HG02973 (cell line): Measurements from ENCODE around the gene ARHGAP19.
A peak's percentile ranks its signal among the peaks of the same experiment; 100 is the strongest.
"Not testable (repeated sequence)": the region's sequence is repeated elsewhere in the genome, so short reads cannot be mapped to it uniquely, and the experiment has no call there.

Source experiments
- ATAC-seq: cut with Tn5 transposase; IDR thresholded peaks from one replicate; pipeline ENCODE4 v1.9.1; 2021; ENCODE audit warnings: moderate library complexity; ENCODE audit not compliant: unreplicated experiment

The ARHGAP19 gene

GRCh38 chr10:97321032-97321803 lies 28.8 kb upstream of the ARHGAP19 start:
- ATAC-seq: no peak

DNA sequence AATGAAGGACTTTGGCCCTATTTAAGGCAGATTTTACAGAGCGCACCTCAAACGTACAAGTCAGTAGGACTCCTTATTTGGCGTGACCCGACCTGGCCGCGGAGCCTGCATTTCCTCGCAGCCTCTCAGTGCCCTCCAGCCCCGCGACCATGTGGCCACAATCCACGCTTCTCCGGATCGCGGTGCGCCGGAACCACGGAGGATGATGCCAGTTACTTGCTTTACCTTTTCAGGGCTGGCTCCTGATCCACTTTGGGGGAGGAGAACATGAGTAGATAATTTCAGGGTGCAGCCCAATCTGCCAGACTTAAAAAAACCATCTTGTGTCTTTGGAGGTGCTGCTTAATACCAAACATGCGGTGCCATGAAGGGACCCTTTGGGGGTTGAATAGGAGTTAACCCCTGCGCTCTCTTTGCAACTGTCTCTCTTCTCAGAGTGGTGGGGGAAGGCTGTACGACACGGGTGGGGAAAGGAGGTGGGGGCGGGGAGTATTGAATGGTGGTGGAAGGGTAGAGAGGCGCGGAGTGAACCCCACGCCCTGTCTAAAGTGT lies 28.1 kb upstream of the ARHGAP19 start:
- no peak for ATAC-seq

GRCh38 chr10:97319671-97320479 lies 27.4 kb upstream of the ARHGAP19 start:
- ATAC-seq: peak; percentile 23

DNA sequence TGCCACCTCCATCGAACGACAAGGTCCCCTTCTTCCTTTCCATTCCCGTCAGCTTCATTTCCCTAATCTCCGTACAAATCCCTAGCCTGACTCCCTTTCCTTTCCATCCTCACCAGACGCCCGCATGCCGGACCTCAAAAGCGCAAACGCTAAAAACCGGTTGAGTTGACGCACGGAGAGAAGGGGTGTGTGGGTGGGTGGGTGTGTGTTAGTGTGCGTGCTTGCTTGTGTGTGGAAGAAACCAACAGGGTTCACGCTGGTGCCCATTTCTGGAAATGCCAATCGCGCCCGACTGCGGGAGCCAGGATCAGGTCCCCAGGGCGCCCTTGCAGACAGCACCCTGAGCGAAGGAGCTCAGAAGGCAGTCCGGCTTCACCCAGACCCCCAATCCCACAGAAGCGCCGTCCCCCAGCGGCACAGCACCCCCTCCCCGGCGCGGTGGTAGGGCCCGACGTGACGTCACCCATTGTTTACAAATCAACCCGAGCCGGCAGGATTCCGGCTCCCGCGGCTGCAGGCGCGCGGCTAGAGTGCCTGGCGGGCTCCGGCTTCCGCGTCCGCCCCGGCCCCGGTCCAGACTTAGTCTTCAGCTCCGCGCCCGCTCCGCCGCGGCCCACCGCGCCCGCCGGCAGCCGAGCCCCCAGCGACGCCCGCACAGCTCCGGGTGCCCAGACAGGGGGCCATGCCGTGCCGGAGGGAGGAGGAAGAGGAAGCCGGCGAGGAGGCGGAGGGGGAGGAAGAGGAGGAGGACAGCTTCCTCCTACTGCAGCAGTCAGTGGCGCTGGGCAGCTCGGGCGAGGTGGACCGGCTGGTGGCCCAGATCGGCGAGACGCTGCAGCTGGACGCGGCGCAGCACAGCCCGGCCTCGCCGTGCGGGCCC lies 26.6 kb upstream of the ARHGAP19 start, which contains the start of gene FRAT1:
Gene FRAT1 (plus strand): TSS at position 500 of the 880 bp plus-strand sequence. CDS start 183 bp downstream, at position 683.
- peak; percentile 76 for ATAC-seq

DNA sequence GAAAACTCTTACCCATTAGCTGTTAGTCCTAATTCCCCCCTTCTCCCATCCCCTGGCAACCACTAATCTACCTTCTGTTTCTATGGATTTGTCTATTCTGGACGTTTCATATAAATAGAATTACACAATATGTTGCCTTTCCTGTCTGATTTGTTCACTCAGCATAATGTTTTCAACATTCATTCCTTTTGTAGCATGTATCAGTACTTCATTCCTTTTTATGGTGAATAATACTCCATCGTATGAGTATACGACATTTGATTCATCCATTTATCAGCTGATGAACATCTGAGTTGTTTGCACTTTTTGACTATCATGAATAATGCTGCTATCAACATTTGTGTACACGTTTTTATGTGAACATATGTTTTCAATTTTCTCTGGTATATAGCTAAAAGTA lies 22.2 kb upstream of the ARHGAP19 start:
- no peak for ATAC-seq

- no peak for ATAC-seq
Observed at GRCh38 chr10:97312897-97313296, 20.5 kb upstream of the ARHGAP19 start.

DNA sequence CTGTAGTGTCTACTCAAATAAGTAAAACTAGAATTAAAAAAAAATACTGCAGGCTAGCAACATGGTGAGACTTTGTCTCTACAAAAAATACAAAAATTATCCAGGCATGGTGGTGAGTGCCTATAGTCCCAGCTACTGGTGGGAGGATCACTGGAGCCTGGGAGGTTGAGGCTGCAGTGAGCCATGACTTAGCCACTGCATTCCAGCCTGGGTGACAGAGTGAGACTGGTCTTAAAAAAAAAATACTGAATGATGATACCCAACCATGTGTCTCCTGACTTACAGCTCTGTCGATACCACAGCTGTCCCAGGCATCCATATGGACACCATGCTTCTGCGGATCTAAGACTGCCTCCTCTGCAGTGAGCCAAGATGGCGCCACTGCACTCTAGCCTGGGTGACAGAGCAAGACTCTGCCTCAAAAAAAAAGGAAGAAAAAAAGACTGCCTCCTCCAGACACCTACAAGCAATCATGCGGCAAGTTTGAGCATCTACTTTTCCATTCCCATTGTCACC lies 18.7 kb upstream of the ARHGAP19 start:
- ATAC-seq: no peak

DNA sequence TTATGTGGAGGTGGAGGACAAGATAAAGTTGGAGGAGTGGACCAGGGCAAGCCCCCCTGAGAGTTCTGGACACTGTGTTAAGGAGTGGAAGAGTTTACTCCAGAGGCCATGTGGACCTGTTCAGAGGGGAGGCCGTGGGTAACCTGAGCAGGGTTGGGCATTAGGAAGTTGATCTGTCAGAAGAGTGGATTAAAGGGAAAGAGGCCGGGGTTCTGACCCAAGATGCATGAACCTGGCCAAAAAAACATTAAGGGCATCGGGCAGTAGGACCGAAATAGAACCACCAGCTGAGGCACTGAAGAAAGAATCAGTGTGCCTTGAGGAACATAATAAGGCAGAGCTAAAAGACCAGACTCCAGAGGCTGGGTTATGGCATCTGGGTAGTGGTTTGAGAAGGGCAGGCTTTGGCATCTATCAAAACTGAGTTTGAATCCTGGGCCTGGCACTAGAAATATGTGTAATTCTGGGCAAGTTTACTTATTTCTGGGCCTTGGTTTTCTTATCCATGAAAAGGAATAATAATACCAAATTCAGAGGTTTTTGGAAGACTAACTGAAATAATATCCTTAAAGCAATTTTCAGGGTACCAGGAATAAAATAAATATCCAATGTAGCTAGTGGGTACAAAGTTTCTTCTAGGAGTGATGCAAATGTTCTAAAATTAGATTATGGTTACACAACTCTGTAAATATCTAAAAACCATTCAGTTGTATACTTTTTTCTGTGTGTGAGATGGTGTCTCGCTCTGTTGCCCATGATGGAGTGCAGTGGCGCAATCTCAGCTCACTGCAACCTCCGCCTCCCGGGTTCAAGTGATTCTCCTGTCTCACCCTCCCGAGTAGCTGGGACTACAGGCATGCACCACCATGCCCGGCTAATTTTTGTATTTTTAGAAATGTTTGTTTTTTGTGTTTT lies 15.7 kb upstream of the ARHGAP19 start:
- no peak for ATAC-seq

GRCh38 chr10:97307441-97307840 lies 15.0 kb upstream of the ARHGAP19 start:
- ATAC-seq: no peak

DNA sequence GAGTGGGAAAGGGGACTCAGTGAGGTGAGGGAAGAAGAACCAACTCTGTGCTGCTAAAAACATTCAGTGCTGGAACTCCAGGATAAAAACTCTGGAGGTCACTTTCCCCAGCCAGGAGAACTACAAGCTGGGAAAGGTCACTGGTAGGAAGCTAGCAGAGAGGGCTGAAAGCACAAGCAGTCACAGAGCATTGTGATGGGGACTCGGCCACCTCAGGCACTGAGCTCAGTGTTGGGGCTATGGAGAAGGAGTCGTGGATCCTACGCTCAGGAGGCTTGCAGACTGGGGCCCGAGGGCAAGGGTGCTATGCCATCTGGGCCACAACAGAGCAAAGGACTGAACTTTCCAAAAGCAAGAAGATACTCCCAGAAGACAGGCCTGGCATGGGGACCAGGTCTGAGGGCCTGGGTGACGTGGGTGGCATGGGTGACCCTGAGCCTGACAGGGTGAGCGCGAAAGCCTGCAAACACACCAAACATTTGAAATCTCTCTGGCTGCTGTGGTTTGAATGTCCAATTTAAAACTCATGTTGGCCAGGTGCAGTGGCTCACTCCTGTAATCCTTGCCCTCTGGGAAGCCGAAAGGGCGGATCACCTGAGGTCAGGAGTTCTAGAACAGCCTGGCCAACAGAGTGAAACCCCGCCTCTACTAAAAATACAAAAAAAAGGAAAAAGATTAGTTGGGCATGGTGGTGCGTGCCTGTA lies 9.8 kb upstream of the ARHGAP19 start:
- ATAC-seq: no peak

- ATAC-seq: no peak
Observed at GRCh38 chr10:97300980-97301379, 8.5 kb upstream of the ARHGAP19 start.

DNA sequence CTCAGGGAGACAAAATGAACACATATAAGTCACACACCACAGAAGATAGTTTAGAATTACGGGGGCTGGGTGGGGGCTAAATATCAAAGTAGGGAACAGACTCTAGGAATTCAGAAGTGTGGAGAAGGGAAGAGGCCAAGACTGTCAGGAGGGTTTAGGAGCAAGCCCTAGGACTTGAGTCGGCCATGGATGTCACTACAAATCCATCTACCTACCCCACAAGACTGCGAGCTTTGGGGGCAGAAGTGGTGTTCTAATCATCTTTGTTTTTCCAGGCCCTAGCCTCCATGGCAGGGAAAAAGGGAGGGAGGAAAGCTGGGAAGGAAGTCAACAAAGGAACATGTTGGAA lies 5.8 kb upstream of the ARHGAP19 start:
- ATAC-seq: no peak

DNA sequence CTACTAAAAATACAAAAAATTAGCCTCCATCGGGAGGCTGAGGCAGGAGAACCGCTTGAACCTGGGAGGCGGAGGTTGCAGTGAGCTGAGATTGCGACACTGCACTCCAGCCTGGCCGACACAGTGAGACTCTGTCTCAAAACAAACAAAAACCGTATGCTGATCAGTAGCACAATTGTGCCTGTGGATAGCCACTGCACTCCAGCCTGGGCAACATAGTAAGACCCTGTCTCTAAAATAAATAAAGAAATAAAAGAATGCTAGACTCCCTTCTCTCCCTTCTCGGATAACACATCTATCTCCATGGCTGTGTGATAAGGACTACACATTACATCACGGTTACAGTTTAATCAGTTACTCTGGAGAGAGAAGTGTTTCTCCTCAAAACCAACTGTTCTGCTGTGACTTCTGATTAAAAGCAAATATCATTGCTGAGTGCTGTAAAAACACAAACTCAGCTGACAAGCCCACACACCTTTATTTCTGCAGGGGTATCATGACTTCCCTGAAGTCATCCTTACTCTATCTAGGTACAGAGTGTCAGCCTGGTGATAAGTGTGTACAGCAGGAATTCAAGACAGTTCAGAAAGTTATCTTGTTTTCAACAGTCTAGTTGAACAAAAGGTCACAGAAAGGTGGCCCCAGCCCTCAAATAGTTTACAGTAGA lies 5.3 kb upstream of the ARHGAP19 start:
- no peak for ATAC-seq

- no peak for ATAC-seq
Observed at GRCh38 chr10:97292862-97293198, 393 bp upstream of the ARHGAP19 start.

GRCh38 chr10:97291357-97292096 lies 910 bp downstream of the ARHGAP19 start:
- peak; percentile 2 for ATAC-seq

GRCh38 chr10:97290576-97291356 lies 1.7 kb downstream of the ARHGAP19 start:
- ATAC-seq: not testable (repeated sequence)

DNA sequence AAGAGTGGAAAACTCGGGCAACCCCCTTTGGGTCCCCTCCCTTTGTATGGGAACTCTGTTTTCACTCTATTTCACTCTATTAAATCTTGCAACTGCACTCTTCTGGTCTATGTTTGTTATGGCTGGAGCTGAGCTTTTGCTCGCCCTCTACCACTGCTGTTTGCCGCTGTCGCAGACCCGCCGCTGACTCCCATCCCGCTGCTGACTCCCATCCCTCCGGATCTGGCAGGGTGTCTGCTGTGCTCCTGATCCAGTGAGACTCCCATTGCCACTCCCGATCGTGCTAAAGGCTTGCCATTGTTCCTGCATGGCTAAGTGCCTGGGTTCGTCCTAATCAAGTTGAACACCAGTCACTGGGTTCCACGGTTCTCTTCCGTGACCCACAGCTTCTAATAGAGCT lies 2.4 kb downstream of the ARHGAP19 start:
- not testable (repeated sequence) for ATAC-seq
